ENCODE data around the gene SMAD4. TPM values are rescaled to one million over a fixed set of nuclear protein-coding genes. Genes with fewer than 3 reads are reported as not detected.
"Not testable (repeated sequence)": the region's sequence is repeated elsewhere in the genome, so short reads cannot be mapped to it uniquely, and the experiment has no call there.

The SMAD4 gene
- total RNA-seq, 1 donor from 2014 or later: 152 TPM

- TF ChIP-seq CTCF (IDR thresholded peaks at IDR 0.05; ENCODE audit: unreplicated experiment): no peak
- DNase-seq (ENCODE audit: low spot score in 2 of 2, unreplicated experiment in 2 of 2): no peak
- peaks cover 44% of the 10 kb centered on the region for H3K9me3 Mint-ChIP-seq
- H3K27me3 Mint-ChIP-seq (ENCODE audit: low read depth): no peaks in the 10 kb centered on the region
- H3K4me1 Mint-ChIP-seq: no peaks in the 10 kb centered on the region
- H3K4me3 Mint-ChIP-seq: no peak overlapping the region
- H3K27ac Mint-ChIP-seq: no peak overlapping the region
- H3K36me3 Mint-ChIP-seq: peaks cover 28% of the 10 kb centered on the region
These were observed 62.1 kb downstream of the SMAD4 start for GRCh38 chr18:51092117-51092516.

DNA sequence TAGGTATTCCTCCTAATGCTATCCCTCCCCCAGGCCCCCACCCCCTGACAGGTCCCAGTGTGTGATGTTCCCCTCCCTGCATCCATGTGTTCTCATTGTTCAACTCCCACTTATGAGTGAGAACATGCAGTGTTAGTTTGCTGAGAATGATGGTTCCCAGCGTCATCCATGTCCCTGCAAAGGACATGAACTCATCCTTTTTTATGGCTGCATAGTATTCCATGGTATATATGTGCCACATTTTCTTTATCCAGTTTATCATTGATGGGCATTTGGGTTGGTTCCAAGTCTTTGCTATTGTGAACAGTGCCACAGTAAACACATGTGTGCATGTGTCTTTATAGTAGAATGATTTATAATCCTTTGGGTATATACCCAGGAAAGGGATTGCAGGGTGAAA, 63.0 kb downstream of the SMAD4 start:
- H3K27me3 Mint-ChIP-seq (ENCODE audit: low read depth); H3K27ac Mint-ChIP-seq; DNase-seq (ENCODE audit: low spot score in 2 of 2, unreplicated experiment in 2 of 2); H3K4me3 Mint-ChIP-seq; H3K4me1 Mint-ChIP-seq: not testable (repeated sequence)
- H3K36me3 Mint-ChIP-seq: peaks cover 21% of the 10 kb centered on the region
- peaks cover 37% of the 10 kb centered on the region for H3K9me3 Mint-ChIP-seq

- TF ChIP-seq CTCF (IDR thresholded peaks at IDR 0.05; ENCODE audit: unreplicated experiment): no peak
- Mint-ChIP-seq H3K27me3 (ENCODE audit: low read depth) (no peaks in the 10 kb centered on the region), H3K27ac (no peak overlapping the region), H3K4me1 (no peaks in the 10 kb centered on the region), H3K9me3 (peaks cover 21% of the 10 kb centered on the region), H3K36me3 (peaks cover 9% of the 10 kb centered on the region), H3K4me3 (no peak overlapping the region)
- no peak for DNase-seq (ENCODE audit: low spot score in 2 of 2, unreplicated experiment in 2 of 2)
These were observed 67.2 kb downstream of the SMAD4 start for GRCh38 chr18:51097021-51097822.

GRCh38 chr18:51098082-51098481, 68.1 kb downstream of the SMAD4 start:
- Mint-ChIP-seq H3K27me3 (ENCODE audit: low read depth) (no peaks in the 10 kb centered on the region), H3K9me3 (peaks cover 29% of the 10 kb centered on the region), H3K4me1 (no peaks in the 10 kb centered on the region), H3K36me3 (peaks cover 13% of the 10 kb centered on the region), H3K4me3 (no peak overlapping the region), H3K27ac (no peak overlapping the region)
- no peak for TF ChIP-seq CTCF (IDR thresholded peaks at IDR 0.05; ENCODE audit: unreplicated experiment)
- no peak for DNase-seq (ENCODE audit: low spot score in 2 of 2, unreplicated experiment in 2 of 2)

DNA sequence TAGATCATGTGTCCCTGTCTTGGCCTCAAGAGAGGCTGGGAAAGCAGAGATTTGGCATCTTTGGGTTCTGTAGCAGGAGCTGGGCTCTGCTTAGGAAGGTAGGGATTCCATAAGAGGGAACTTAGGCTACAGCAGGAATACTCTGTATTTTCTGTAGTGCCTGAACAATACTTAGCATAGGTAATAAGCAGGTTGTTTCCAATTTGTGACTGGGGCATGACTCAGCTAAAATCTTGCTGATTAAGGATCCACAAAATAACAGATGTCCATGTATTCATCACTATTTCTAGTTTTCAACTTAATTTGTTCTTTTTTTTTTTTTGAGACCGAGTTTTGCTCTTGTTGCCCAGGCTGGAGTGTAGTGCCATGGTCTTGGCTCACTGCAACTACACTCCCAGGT, 68.5 kb downstream of the SMAD4 start:
- no peak overlapping the region for H3K4me3 Mint-ChIP-seq
- no peak for TF ChIP-seq CTCF (IDR thresholded peaks at IDR 0.05; ENCODE audit: unreplicated experiment)
- H3K36me3 Mint-ChIP-seq: peaks cover 13% of the 10 kb centered on the region
- DNase-seq (ENCODE audit: low spot score in 2 of 2, unreplicated experiment in 2 of 2): no peak
- H3K27me3 Mint-ChIP-seq (ENCODE audit: low read depth): no peaks in the 10 kb centered on the region
- no peak overlapping the region for H3K27ac Mint-ChIP-seq
- H3K9me3 Mint-ChIP-seq: peaks cover 29% of the 10 kb centered on the region
- no peaks in the 10 kb centered on the region for H3K4me1 Mint-ChIP-seq

DNA sequence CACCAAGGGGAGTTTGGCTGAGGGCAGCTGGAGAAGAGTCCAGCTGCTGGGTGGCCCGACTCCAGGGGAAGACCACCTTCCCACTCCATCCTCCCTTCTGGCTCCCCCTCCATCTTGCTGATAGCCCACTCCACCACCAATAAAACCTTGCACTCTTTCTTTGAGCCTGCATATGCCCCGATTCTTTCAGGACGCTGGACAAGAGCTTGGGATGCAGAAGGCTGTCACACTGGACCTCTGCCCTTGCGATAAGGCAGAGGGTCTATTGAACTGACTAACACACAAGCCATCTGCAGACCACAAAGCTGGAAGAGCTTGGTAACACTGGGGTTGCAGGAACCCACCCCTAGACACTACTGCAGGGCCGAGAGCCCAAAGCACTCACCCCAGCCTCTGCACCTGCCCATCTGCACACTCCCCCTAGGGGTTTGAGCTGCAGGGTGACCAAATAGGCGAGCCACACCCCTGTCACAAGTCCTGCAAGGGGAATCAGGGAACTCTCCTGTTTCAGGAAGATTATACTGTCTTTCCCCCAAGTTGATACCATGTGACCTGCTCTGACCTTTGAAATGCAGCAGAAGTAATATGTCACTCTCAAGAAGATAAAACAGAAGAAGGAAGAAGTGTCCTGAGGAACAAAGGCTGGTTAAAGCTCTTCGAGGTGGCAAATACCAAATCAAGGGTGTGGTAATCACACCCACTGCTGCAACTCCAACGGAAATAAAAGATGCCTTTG, 70.5 kb downstream of the SMAD4 start:
- DNase-seq (ENCODE audit: low spot score in 2 of 2, unreplicated experiment in 2 of 2): no peak

More for the DNA sequence above, 70.5 kb downstream of the SMAD4 start:
- Mint-ChIP-seq H3K27me3 (ENCODE audit: low read depth) (no peaks in the 10 kb centered on the region), H3K4me1 (no peaks in the 10 kb centered on the region), H3K9me3 (peaks cover 19% of the 10 kb centered on the region), H3K4me3 (no peak overlapping the region), H3K27ac (no peak overlapping the region), H3K36me3 (peaks cover 8% of the 10 kb centered on the region)
- TF ChIP-seq CTCF (IDR thresholded peaks at IDR 0.05; ENCODE audit: unreplicated experiment): no peak
